ENCODE results near the gene MMEL1.

Gene MMEL1

DNA sequence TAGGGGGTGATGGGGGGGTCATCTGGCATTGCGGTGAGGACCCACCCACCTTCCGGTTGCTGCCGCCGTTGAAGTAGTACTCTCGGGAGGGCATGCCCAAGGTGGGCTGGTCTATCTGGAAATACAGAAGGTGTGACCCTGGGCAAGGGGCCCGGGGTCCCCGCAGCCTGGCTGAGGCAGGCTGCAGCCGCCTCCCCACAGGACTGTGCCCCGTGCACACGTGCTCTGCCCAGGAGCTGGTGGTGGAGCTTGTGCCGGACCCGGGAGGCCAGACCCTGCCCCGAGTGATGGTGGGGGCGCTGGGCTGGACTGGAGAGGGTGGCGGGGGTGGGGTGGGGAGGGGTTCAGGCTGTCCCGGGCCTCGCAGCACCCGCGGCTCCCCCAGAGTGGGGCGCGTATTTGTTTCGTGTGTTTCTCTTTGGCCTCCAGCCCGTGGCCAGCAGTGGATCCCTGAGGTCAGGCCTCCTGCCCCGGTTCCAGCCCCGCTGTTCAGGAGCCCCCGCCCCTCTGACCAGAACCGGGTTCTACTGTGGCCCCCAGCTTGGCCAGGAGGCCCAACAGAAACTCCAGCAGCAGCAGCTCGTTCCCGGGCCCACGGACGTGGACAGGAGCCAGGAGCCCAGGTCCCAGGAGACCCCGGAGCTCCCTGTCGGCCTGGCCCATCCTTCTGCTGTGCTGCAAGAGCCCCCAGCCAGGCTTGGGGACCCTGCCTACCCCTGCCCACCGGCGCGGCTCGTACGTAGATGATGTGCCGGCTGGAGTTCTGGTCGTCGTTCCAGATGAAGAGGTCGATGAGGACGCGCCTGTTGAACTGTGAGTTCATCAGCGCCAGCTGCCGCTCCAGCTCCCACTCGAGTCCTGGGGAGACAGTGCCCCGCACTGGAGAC, 27.1 kb downstream of the MMEL1 start:
- no peak for DNase-seq (ENCODE audit: low read depth in 1 of 2, low spot score in 1 of 2)

DNA sequence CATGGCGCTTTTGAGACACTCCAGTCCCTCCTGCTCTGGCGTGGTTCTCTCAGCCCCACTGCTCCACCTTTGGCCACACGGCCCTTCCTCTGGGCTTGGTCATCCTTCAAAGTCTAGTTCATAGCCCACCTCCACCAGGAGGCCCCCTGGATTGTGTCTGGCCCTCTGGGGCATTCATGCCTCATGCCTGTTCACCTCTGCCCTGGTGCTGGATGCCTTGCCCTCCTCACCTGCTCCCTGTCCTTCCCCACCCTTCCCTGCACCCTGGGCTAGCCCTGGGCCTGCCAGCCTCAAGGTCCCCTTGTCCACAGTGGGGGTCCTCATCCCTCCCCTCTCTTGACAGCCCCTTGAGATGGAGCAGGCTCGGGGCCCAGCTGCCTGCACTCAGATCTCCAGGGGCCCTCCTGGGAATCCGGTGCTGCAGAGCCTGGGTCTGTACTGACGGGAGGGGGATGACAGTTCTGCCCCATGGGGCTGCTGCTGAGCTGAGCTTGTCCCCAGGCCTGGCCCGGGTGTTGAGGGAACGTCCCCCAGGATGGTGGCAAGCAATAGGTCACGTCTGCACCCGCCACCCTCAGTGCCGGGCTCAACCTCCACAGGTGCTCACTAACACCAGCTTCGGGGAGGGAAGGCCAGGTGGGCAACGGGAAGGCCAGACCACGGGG, 27.8 kb downstream of the MMEL1 start:
- no peak for DNase-seq (ENCODE audit: low read depth in 1 of 2, low spot score in 1 of 2)

GRCh38 chr1:2604156-2604843, 28.5 kb downstream of the MMEL1 start:
- DNase-seq (ENCODE audit: low read depth in 1 of 2, low spot score in 1 of 2), result no peak

DNA sequence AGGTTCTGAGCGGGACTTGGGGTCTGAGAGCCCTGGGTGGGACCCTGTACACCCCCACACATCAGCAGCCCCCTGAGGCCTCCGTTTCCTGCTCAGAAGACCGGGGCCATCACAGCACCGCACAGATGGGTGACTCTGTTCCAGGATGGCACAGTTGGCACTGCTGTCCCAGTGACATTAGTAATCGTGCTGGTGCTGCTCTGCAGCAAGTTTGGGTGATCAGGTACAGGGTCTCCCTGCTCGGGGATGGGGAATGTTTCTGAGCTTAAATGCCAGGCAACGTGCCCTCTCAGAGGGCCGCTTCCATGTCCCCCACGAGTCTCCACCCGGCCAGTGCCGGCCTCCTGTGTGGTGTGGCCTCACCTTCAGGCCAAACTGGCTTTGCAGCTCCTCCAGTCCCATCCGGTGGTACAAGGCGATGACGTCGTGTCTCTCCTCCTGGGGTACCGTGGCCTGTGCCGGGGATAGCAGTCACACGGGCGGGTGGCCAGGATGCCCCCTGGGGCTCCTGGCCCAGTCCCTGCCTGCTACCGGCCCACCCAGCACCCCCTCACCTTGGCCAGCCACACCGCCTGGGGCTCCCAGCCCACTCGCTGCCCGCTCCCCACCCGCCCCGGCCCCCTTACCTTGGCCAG, 29.2 kb downstream of the MMEL1 start:
- DNase-seq (ENCODE audit: low read depth in 1 of 2, low spot score in 1 of 2), result no peak

- no peak for DNase-seq (ENCODE audit: low read depth in 1 of 2, low spot score in 1 of 2)
Measured at GRCh38 chr1:2602866-2603520, 29.8 kb downstream of the MMEL1 start.

- DNase-seq (ENCODE audit: low read depth in 1 of 2, low spot score in 1 of 2), result no peak
Measured at GRCh38 chr1:2602311-2602835, 30.4 kb downstream of the MMEL1 start.

DNA sequence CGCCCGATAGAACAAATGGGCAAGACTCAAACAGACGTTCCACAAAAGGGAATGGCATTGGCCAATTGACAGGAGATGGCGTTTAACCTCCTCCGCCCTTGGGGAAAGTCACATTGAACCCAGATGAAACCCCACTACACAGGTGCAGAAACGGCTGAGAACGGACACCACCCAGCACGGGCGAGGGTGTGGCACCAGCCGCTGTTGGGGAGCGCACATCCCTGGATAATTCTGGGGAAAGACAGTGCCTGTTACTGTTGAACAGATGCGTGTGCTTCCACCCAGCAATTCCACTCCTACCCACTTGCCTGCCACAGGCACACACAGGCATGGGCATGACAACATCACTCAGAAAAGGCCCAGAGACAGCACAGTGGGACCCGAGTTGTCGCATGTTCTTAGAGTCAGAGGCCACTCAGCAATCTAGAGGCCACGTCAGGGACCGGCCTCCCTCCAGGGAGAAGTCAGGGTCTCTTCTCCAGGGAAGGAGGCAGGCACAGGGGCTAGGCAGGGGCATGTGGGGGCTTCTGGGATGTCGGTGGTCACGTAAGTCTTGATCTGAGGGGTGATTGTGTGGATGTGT, 31.0 kb downstream of the MMEL1 start:
- no peak for DNase-seq (ENCODE audit: low read depth in 1 of 2, low spot score in 1 of 2)

- DNase-seq (ENCODE audit: low read depth in 1 of 2, low spot score in 1 of 2), result no peak
Measured at GRCh38 chr1:2598329-2598931, 34.4 kb downstream of the MMEL1 start.

DNA sequence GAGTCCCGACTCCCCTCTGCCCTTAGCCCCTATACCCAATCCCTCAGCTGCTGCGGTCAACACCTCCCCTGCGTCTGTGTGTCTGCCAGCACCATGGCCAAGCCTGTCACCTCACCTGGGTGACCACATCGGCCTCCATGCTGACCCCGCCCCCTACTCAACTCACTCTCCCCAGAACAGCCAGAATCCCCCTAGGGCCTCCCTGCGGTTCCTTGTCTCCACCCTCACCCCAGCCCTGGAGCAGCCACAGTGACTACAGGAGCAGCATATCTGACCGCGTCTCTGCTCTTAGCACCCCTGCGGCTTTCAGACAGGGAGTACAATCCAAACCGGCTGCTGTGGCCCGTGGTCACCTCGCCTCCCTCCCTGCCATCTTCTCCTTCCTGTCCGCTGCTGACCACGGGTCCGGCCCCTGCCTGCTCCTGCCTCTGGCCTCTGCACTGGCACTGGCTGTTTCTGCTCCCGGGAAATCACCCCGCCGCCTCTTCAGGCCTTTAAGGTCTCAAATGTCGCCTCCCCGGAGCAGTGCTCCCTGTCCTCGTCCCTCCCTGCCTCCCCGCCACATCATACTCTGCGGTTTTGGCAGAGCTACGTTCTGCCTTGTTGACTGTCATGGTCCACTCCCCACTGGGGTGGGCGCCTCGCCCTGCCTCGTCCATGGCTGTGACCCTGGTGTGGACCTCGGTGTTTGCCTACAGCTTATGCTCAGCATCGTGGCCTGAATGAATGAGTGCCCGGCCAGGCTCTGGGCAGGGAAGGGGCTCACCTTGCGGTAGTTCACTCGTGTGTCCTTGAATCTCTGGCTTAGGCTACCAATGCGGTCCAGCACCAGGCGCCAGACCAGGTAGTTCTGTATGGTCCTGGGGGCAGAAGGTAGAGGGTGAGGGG, 35.1 kb downstream of the MMEL1 start:
- no peak for DNase-seq (ENCODE audit: low read depth in 1 of 2, low spot score in 1 of 2)

DNA sequence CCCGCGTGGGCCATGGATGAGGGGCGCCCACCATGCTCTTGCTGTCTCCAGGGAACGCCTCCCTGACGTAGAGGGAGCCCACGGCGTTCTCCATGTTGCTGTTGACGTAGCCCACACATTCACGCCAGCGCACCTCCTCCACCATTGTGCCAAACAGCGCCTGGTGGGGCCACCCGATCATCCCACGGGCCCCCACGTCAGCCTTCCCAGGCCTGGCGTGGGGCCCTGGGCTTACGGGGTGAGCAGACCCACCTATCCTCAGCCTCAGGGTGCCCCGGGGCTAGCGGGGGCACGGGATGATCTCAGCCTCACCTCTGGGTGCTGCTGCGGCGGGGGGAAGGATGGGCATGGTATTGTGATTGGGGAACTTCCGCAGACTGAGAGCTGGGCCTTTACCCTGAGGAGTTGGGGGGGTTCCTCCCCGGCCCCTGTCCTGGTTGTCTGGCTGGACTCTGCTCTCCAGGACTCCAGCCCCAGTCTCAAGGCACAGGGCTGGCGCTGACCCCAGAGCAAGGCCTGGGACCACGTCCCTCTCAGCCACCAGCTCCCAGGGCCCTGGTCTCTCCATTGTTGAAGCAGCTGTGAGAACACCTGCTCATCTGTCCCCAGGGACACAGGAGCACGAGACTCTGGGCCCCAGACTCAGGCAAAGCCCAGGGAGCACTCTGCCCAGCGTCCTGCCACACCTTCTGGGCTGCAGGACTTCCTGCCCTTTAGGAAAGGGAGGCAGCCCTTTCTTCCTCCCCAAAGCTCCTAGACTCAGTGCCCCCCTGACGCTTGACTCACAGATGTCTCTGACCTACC, 36.1 kb downstream of the MMEL1 start:
- DNase-seq (ENCODE audit: low read depth in 1 of 2, low spot score in 1 of 2), result no peak

GRCh38 chr1:2595812-2596529, 36.8 kb downstream of the MMEL1 start:
- DNase-seq (ENCODE audit: low read depth in 1 of 2, low spot score in 1 of 2), result no peak

GRCh38 chr1:2595261-2595811, 37.5 kb downstream of the MMEL1 start:
- DNase-seq (ENCODE audit: low read depth in 1 of 2, low spot score in 1 of 2), result no peak

DNA sequence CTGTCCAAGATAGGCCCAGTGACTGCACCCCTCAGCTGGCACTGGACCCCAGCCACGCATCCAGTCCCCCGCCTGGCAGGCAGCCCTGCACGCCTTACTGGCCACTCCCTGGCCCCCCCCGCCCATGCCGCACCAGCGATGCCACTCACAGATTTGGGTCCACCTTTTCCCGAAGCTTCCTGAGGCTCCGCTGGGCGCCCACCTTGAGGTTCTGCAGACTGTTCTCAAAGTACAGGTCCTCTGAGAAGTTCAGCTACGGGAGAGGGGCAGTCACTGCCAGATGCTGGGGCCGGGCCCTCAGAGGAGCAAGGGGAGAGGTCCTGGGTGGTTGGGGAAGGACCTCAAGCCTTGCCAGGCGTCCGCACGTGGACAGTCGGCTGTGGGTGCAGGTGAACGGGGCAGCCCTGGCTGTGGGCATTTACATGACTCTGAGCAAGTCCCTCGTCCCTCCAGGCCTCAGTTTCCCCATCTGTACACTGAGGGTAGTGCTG, 38.1 kb downstream of the MMEL1 start:
- no peak for DNase-seq (ENCODE audit: low read depth in 1 of 2, low spot score in 1 of 2)

DNA sequence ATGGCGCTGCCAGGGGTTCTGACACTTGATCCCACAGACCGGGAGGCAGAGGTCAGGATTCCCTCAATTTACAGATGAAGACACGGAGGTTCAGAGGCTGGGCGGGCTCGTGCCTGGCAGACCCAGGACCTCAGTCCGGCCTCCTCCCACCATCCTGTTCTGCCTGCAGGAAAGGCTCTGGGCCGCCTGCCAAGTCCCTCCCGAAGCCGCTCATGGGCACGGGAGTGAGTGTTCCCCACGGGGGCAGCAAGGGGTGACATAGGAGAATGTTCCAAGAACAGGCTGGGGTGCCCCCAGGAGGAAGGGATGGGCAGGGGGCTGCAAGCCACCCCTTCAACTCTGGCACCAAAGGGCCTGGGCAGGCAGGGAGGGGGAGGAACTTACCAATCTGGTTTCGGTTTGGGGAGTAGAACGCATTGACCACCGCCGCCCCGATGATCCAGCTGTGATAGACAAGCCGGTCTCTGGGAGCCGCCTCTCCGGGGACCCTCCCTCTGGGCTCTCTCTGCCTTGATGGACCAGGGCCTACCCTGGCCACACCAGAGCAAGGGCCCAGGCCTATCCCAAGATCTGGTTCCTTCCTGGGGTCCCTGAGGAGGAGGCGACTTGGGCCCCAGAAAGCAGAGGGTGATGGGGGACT, 38.7 kb downstream of the MMEL1 start:
- no peak for DNase-seq (ENCODE audit: low read depth in 1 of 2, low spot score in 1 of 2)

- peak in 1 of 2 donors; percentile 0 for DNase-seq (ENCODE audit: low read depth in 1 of 2, low spot score in 1 of 2)
Measured at GRCh38 chr1:2593251-2593878, 39.5 kb downstream of the MMEL1 start.

DNA sequence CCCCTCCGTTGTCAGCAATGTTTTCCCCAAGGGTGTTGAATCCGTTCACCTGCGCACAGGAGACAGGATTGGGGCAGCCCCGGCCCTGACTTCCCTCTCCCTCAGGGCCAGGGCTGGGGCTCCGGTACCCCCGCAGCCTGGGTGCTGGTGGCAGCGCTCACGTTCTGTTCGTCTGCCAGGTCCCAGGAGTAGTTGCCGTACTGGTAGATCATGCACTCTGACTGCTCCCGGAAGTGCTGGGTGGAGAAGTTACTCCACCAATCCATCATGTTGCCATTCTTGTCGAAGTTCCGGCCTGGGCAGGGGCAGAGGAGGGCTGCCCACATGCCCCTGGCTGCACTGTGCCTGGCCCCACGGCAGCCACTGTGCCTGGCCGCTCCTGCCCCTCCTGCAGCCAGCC, 40.1 kb downstream of the MMEL1 start:
- peak in 1 of 2 donors; percentile 3 for DNase-seq (ENCODE audit: low read depth in 1 of 2, low spot score in 1 of 2)
